Right lobe of liver (tissue), 4 donors: ENCODE measurements around the gene RASGRF2.

Experiments used
- CTCF ChIP-seq, 4 donors: fragments of 200-600 bp in 3 of 4; fragments of 450-650 bp in 1 of 4; IDR thresholded peaks; one replicate each; pipeline versions ENCODE4 v1.5.1 to v1.8.0; 2016 to 2022; ENCODE audit warnings: antibody characterized with exemption in 4 of 4, mild to moderate bottlenecking in 2 of 4
- POLR2A ChIP-seq: fragments of 450-650 bp; IDR thresholded peaks from one replicate; pipeline ENCODE4 v1.6.1; 2017; ENCODE audit warnings: antibody characterized with exemption, mild to moderate bottlenecking
- donor health status: DM: no; HTN: no; CAD: no.
- donor health status: DM: no; HTN: no; CAD: no.
- donor health status: DM: no; HTN: yes; CAD: no.

DNA sequence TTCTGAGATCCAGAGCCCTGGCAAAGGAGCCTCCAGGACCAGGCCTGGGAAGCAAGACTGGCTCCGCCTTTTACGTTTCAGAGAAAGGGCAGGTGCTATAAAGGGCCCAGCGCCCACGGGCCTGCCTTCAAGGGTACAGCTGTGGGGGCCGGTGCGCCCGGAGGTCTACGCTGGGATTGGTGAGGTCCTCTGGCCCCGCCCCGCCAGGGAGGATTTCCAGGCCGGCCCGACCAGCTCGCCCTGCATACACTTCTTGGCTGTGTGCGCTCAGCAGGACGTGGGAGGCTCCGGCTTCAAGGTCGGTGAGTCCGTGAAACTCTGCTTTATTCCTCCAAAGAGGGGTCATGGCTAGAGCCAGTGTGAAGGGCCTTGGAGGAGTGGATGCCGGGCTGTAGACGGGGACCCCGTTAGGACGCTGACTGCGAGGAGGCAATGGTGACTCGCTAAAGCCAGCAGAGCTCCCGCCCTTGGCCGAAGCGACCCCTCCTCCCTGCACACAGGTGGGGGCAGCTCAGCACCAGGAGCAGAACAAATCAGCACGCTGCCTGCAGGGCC, 273.0 kb downstream of the RASGRF2 start, which contains the start of gene CKMT2:
- TF ChIP-seq CTCF (IDR thresholded peaks at IDR 0.05) (no peak), POLR2A (no peak)
